ENCODE data around the gene TADA3.
A peak's percentile ranks its signal among the peaks of the same experiment; 100 is the strongest.

TADA3 gene

GRCh38 chr3:9806137-9806536 lies 13.9 kb upstream of the TADA3 start:
- DNase-seq (ENCODE audit: low spot score in 2 of 2) = no peak
- Mint-ChIP-seq H3K4me1 (peaks cover 49% of the 10 kb centered on the region), H3K36me3 (ENCODE audit: insufficient read depth) (peaks cover 58% of the 10 kb centered on the region), H3K27ac (ENCODE audit: low read depth) (no peak overlapping the region), H3K9me3 (no peaks in the 10 kb centered on the region), H3K4me3 (no peak overlapping the region), H3K27me3 (no peaks in the 10 kb centered on the region)
- no peak for ATAC-seq (replicated peaks; ENCODE audit: extremely low read depth, poor library complexity, severe bottlenecking)

GRCh38 chr3:9804996-9805395 lies 12.7 kb upstream of the TADA3 start:
- no peak for DNase-seq (ENCODE audit: low spot score in 2 of 2)

GRCh38 chr3:9803494-9803893 lies 11.2 kb upstream of the TADA3 start:
- ATAC-seq (replicated peaks; ENCODE audit: extremely low read depth, poor library complexity, severe bottlenecking) (no peak), DNase-seq (ENCODE audit: low spot score in 2 of 2) (no peak)
- Mint-ChIP-seq H3K27ac (ENCODE audit: low read depth) (no peak overlapping the region), H3K4me1 (peaks cover 30% of the 10 kb centered on the region), H3K27me3 (no peaks in the 10 kb centered on the region), H3K36me3 (ENCODE audit: insufficient read depth) (peaks cover 75% of the 10 kb centered on the region), H3K9me3 (no peaks in the 10 kb centered on the region), H3K4me3 (no peak overlapping the region)

More at GRCh38 chr3:9804996-9805395, 12.7 kb upstream of the TADA3 start:
- Mint-ChIP-seq H3K36me3 (ENCODE audit: insufficient read depth) (peaks cover 65% of the 10 kb centered on the region), H3K4me3 (no peak overlapping the region), H3K9me3 (no peaks in the 10 kb centered on the region), H3K27ac (ENCODE audit: low read depth) (no peak overlapping the region), H3K4me1 (peaks cover 42% of the 10 kb centered on the region), H3K27me3 (no peaks in the 10 kb centered on the region)
- ATAC-seq (replicated peaks; ENCODE audit: extremely low read depth, poor library complexity, severe bottlenecking) = no peak

- Mint-ChIP-seq H3K4me1 (peaks cover 42% of the 10 kb centered on the region), H3K9me3 (no peaks in the 10 kb centered on the region), H3K27me3 (no peaks in the 10 kb centered on the region), H3K36me3 (ENCODE audit: insufficient read depth) (peaks cover 83% of the 10 kb centered on the region), H3K4me3 (no peak overlapping the region), H3K27ac (ENCODE audit: low read depth) (no peak overlapping the region)
- ATAC-seq (replicated peaks; ENCODE audit: extremely low read depth, poor library complexity, severe bottlenecking) (no peak), DNase-seq (ENCODE audit: low spot score in 2 of 2) (no peak)
Measured at GRCh38 chr3:9800529-9800928, 8.3 kb upstream of the TADA3 start.

- Mint-ChIP-seq H3K4me1 (peaks cover 47% of the 10 kb centered on the region), H3K4me3 (no peak overlapping the region), H3K27me3 (no peaks in the 10 kb centered on the region), H3K27ac (ENCODE audit: low read depth) (no peak overlapping the region), H3K36me3 (ENCODE audit: insufficient read depth) (peaks cover 75% of the 10 kb centered on the region), H3K9me3 (no peaks in the 10 kb centered on the region)
- DNase-seq (ENCODE audit: low spot score in 2 of 2) (no peak), ATAC-seq (replicated peaks; ENCODE audit: extremely low read depth, poor library complexity, severe bottlenecking) (no peak)
Measured at GRCh38 chr3:9797196-9797945, 5.1 kb upstream of the TADA3 start.

- Mint-ChIP-seq H3K36me3 (ENCODE audit: insufficient read depth) (peaks cover 59% of the 10 kb centered on the region), H3K9me3 (no peaks in the 10 kb centered on the region), H3K4me3 (peak overlapping the region; percentile 94), H3K27ac (ENCODE audit: low read depth) (no peak overlapping the region), H3K27me3 (no peaks in the 10 kb centered on the region), H3K4me1 (peaks cover 65% of the 10 kb centered on the region)
- no peak for ATAC-seq (replicated peaks; ENCODE audit: extremely low read depth, poor library complexity, severe bottlenecking)
- no peak for DNase-seq (ENCODE audit: low spot score in 2 of 2)
Measured at GRCh38 chr3:9795207-9795606, 2.9 kb upstream of the TADA3 start.

GRCh38 chr3:9794400-9794799 lies 2.1 kb upstream of the TADA3 start:
- peaks cover 52% of the 10 kb centered on the region for H3K36me3 Mint-ChIP-seq (ENCODE audit: insufficient read depth)
- H3K27ac Mint-ChIP-seq (ENCODE audit: low read depth) = no peak overlapping the region
- no peaks in the 10 kb centered on the region for H3K9me3 Mint-ChIP-seq
- ATAC-seq (replicated peaks; ENCODE audit: extremely low read depth, poor library complexity, severe bottlenecking) = no peak
- no peaks in the 10 kb centered on the region for H3K27me3 Mint-ChIP-seq
- peaks cover 69% of the 10 kb centered on the region for H3K4me1 Mint-ChIP-seq
- DNase-seq (ENCODE audit: low spot score in 2 of 2) = no peak
- peak overlapping the region; percentile 94 for H3K4me3 Mint-ChIP-seq

GRCh38 chr3:9793161-9793781 lies 998 bp upstream of the TADA3 start:
- Mint-ChIP-seq H3K4me1 (peaks cover 67% of the 10 kb centered on the region), H3K27ac (ENCODE audit: low read depth) (peak overlapping the region; percentile 97), H3K36me3 (ENCODE audit: insufficient read depth) (peaks cover 48% of the 10 kb centered on the region), H3K27me3 (no peaks in the 10 kb centered on the region), H3K4me3 (peak overlapping the region; percentile 94), H3K9me3 (no peaks in the 10 kb centered on the region)
- no peak for ATAC-seq (replicated peaks; ENCODE audit: extremely low read depth, poor library complexity, severe bottlenecking)
- DNase-seq (ENCODE audit: low spot score in 2 of 2) = no peak

- DNase-seq (ENCODE audit: low spot score in 2 of 2) (no peak), ATAC-seq (replicated peaks; ENCODE audit: extremely low read depth, poor library complexity, severe bottlenecking) (peak; percentile 0)
- Mint-ChIP-seq H3K27ac (ENCODE audit: low read depth) (peak overlapping the region; percentile 97), H3K36me3 (ENCODE audit: insufficient read depth) (peaks cover 43% of the 10 kb centered on the region), H3K27me3 (no peaks in the 10 kb centered on the region), H3K9me3 (no peaks in the 10 kb centered on the region), H3K4me1 (peaks cover 64% of the 10 kb centered on the region), H3K4me3 (peak overlapping the region; percentile 94)
Measured at GRCh38 chr3:9791790-9792404, 376 bp downstream of the TADA3 start.

- Mint-ChIP-seq H3K27me3 (no peaks in the 10 kb centered on the region), H3K36me3 (ENCODE audit: insufficient read depth) (peaks cover 44% of the 10 kb centered on the region), H3K9me3 (no peaks in the 10 kb centered on the region), H3K4me1 (peaks cover 64% of the 10 kb centered on the region), H3K4me3 (peak overlapping the region; percentile 94), H3K27ac (ENCODE audit: low read depth) (peak overlapping the region; percentile 7)
- no peak for ATAC-seq (replicated peaks; ENCODE audit: extremely low read depth, poor library complexity, severe bottlenecking)
- DNase-seq (ENCODE audit: low spot score in 2 of 2) = no peak
Measured at GRCh38 chr3:9791127-9791526, 1.1 kb downstream of the TADA3 start.

GRCh38 chr3:9787714-9788113 lies 4.6 kb downstream of the TADA3 start:
- Mint-ChIP-seq H3K9me3 (no peaks in the 10 kb centered on the region), H3K4me3 (no peak overlapping the region), H3K27me3 (no peaks in the 10 kb centered on the region), H3K36me3 (ENCODE audit: insufficient read depth) (peaks cover 46% of the 10 kb centered on the region), H3K27ac (ENCODE audit: low read depth) (peak overlapping the region; percentile 69), H3K4me1 (peaks cover 39% of the 10 kb centered on the region)
- DNase-seq (ENCODE audit: low spot score in 2 of 2) = no peak
- no peak for ATAC-seq (replicated peaks; ENCODE audit: extremely low read depth, poor library complexity, severe bottlenecking)

GRCh38 chr3:9786825-9787669 lies 5.2 kb downstream of the TADA3 start:
- Mint-ChIP-seq H3K4me1 (peaks cover 45% of the 10 kb centered on the region), H3K36me3 (ENCODE audit: insufficient read depth) (peaks cover 47% of the 10 kb centered on the region), H3K9me3 (no peaks in the 10 kb centered on the region), H3K4me3 (no peak overlapping the region), H3K27ac (ENCODE audit: low read depth) (peak overlapping the region; percentile 69), H3K27me3 (no peaks in the 10 kb centered on the region)
- DNase-seq (ENCODE audit: low spot score in 2 of 2) = no peak
- no peak for ATAC-seq (replicated peaks; ENCODE audit: extremely low read depth, poor library complexity, severe bottlenecking)

Data from central memory CD8-positive, alpha-beta T cell (primary cell).